ENCODE data around the gene NR4A1. TPM values are rescaled to one million over a fixed set of nuclear protein-coding genes. Genes with fewer than 3 reads are reported as not detected.
A peak's percentile ranks its signal among the peaks of the same experiment; 100 is the strongest.

Gene NR4A1
- total and polyA plus RNA-seq, 10 of the 15 experiments (the other 5 are each of a cell fraction or from before 2014, with no cell fraction given): 0.05 to 7.9 (median 2.2) TPM; not detected in 1

DNA sequence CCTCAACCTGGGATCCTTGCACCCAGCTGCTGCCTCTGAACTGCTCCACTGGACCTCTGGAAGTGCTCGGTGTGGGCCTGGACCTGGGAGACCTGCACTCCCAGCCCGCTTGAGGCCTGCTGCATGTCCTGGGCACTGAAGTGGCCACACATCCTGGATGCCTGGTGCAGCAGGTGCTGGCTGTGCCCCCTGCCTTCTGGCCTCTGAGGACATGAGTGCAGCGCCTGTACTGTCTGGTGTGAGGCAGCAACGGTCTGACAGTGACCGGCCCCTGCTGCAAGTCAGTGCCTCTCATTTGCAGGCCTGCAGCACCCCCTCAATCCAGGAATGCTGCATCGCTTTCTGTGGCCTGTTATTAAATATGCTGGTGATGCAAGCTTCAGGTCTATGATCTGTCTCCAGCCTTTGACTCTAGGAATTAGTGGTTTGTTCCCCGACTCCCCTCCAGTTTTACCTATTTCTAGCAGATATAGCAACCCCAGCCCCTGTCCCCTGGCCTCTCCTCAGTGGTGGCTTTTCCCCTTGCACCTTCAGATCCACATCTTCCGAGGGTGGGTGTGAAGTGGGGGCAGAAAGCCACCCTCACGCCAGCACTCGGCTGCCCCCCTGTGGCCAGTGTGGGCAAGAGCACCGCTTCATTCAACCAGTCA lies 31.9 kb downstream of the NR4A1 start (continued):
- TF ChIP-seq, protein P1, sequence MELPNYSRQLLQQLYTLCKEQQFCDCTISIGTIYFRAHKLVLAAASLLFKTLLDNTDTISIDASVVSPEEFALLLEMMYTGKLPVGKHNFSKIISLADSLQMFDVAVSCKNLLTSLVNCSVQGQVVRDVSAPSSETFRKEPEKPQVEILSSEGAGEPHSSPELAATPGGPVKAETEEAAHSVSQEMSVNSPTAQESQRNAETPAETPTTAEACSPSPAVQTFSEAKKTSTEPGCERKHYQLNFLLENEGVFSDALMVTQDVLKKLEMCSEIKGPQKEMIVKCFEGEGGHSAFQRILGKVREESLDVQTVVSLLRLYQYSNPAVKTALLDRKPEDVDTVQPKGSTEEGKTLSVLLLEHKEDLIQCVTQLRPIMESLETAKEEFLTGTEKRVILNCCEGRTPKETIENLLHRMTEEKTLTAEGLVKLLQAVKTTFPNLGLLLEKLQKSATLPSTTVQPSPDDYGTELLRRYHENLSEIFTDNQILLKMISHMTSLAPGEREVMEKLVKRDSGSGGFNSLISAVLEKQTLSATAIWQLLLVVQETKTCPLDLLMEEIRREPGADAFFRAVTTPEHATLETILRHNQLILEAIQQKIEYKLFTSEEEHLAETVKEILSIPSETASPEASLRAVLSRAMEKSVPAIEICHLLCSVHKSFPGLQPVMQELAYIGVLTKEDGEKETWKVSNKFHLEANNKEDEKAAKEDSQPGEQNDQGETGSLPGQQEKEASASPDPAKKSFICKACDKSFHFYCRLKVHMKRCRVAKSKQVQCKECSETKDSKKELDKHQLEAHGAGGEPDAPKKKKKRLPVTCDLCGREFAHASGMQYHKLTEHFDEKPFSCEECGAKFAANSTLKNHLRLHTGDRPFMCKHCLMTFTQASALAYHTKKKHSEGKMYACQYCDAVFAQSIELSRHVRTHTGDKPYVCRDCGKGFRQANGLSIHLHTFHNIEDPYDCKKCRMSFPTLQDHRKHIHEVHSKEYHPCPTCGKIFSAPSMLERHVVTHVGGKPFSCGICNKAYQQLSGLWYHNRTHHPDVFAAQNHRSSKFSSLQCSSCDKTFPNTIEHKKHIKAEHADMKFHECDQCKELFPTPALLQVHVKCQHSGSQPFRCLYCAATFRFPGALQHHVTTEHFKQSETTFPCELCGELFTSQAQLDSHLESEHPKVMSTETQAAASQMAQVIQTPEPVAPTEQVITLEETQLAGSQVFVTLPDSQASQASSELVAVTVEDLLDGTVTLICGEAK (IDR thresholded peaks at IDR 0.05; ENCODE audit: borderline replicate concordance): no peak
- TF ChIP-seq, protein P2, sequence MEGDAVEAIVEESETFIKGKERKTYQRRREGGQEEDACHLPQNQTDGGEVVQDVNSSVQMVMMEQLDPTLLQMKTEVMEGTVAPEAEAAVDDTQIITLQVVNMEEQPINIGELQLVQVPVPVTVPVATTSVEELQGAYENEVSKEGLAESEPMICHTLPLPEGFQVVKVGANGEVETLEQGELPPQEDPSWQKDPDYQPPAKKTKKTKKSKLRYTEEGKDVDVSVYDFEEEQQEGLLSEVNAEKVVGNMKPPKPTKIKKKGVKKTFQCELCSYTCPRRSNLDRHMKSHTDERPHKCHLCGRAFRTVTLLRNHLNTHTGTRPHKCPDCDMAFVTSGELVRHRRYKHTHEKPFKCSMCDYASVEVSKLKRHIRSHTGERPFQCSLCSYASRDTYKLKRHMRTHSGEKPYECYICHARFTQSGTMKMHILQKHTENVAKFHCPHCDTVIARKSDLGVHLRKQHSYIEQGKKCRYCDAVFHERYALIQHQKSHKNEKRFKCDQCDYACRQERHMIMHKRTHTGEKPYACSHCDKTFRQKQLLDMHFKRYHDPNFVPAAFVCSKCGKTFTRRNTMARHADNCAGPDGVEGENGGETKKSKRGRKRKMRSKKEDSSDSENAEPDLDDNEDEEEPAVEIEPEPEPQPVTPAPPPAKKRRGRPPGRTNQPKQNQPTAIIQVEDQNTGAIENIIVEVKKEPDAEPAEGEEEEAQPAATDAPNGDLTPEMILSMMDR (IDR thresholded peaks at IDR 0.05 in 2 of 3, conservative IDR thresholded peaks at IDR 0.05 in 1 of 3; ENCODE audit: control insufficient read depth in 2 of 3, extremely low read depth in 1 of 3, insufficient read depth in 1 of 3, low read depth in 3 of 3, low read length in 3 of 3): peak; percentile 91 to 98 (median 98)
- TF ChIP-seq TARDBP (IDR thresholded peaks at IDR 0.05; ENCODE audit: borderline replicate concordance) (no peak), NFYA (IDR thresholded peaks at IDR 0.05; ENCODE audit: borderline replicate concordance, low read depth, low read length) (no peak), SPI1 (IDR thresholded peaks at IDR 0.05; ENCODE audit: borderline replicate concordance, insufficient read depth, low read depth, low read length) (no peak), CHD4 (IDR thresholded peaks at IDR 0.05) (no peak), TCF7 (IDR thresholded peaks at IDR 0.05; ENCODE audit: borderline replicate concordance) (no peak), ZNF24 (IDR thresholded peaks at IDR 0.05) (no peak), STAT3 (IDR thresholded peaks at IDR 0.05; ENCODE audit: low read depth, low read length) (no peak), ZNF622 (IDR thresholded peaks at IDR 0.05) (no peak), KDM1A (IDR thresholded peaks at IDR 0.05; ENCODE audit: borderline replicate concordance) (no peak)
- TF ChIP-seq, protein P3, sequence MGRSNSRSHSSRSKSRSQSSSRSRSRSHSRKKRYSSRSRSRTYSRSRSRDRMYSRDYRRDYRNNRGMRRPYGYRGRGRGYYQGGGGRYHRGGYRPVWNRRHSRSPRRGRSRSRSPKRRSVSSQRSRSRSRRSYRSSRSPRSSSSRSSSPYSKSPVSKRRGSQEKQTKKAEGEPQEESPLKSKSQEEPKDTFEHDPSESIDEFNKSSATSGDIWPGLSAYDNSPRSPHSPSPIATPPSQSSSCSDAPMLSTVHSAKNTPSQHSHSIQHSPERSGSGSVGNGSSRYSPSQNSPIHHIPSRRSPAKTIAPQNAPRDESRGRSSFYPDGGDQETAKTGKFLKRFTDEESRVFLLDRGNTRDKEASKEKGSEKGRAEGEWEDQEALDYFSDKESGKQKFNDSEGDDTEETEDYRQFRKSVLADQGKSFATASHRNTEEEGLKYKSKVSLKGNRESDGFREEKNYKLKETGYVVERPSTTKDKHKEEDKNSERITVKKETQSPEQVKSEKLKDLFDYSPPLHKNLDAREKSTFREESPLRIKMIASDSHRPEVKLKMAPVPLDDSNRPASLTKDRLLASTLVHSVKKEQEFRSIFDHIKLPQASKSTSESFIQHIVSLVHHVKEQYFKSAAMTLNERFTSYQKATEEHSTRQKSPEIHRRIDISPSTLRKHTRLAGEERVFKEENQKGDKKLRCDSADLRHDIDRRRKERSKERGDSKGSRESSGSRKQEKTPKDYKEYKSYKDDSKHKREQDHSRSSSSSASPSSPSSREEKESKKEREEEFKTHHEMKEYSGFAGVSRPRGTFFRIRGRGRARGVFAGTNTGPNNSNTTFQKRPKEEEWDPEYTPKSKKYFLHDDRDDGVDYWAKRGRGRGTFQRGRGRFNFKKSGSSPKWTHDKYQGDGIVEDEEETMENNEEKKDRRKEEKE (IDR thresholded peaks at IDR 0.05): no peak
- TF ChIP-seq, protein P4, sequence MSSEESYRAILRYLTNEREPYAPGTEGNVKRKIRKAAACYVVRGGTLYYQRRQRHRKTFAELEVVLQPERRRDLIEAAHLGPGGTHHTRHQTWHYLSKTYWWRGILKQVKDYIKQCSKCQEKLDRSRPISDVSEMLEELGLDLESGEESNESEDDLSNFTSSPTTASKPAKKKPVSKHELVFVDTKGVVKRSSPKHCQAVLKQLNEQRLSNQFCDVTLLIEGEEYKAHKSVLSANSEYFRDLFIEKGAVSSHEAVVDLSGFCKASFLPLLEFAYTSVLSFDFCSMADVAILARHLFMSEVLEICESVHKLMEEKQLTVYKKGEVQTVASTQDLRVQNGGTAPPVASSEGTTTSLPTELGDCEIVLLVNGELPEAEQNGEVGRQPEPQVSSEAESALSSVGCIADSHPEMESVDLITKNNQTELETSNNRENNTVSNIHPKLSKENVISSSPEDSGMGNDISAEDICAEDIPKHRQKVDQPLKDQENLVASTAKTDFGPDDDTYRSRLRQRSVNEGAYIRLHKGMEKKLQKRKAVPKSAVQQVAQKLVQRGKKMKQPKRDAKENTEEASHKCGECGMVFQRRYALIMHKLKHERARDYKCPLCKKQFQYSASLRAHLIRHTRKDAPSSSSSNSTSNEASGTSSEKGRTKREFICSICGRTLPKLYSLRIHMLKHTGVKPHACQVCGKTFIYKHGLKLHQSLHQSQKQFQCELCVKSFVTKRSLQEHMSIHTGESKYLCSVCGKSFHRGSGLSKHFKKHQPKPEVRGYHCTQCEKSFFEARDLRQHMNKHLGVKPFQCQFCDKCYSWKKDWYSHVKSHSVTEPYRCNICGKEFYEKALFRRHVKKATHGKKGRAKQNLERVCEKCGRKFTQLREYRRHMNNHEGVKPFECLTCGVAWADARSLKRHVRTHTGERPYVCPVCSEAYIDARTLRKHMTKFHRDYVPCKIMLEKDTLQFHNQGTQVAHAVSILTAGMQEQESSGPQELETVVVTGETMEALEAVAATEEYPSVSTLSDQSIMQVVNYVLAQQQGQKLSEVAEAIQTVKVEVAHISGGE (CRISPR knock-in tag; IDR thresholded peaks at IDR 0.05): no peak
